ENCODE measurements around the gene AATK.

DNA sequence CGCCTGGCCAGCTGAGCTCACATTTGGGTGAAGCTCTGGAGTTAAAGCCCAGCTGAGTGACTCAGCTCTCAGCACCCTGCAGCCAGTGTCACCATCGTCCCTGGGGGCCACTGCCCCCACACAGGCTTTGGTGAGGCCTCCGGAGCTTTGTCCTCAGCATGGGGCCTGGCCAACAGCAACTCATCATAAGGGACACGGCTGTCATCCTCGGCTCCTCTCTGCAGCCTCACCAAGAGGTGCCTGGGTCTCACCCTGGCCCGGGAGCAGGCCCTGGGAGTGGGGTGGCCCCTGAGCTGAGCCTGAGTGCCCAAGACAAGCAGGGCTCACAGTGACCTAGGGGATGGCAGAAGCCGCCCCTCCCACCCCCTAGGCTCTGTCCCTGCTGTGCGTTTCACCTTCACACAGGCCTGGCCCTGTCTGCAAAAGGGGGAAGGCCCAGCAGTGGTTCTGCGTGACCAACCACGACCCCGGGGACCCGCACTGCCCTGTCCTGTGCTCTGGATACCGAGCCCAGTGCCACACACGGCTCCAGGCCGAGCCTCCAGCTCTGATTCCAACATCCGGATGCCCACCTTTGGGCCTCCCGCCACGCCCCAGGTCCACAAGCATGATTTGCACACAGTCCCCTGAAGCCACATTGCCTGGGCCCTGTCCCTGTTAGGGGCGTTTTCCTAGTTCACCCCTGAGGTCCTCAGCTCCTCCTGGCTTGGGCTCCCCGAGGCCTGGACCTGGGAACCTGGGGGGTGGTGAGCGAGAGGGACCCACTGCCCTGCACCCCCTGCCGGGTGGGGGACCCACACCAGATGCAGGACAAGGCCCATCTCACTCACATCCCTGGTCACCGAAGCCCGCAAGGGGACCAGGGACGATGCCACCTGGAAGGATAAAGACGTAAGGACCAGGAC lies 21.8 kb upstream of the AATK start:
- TF ChIP-seq, protein P1, sequence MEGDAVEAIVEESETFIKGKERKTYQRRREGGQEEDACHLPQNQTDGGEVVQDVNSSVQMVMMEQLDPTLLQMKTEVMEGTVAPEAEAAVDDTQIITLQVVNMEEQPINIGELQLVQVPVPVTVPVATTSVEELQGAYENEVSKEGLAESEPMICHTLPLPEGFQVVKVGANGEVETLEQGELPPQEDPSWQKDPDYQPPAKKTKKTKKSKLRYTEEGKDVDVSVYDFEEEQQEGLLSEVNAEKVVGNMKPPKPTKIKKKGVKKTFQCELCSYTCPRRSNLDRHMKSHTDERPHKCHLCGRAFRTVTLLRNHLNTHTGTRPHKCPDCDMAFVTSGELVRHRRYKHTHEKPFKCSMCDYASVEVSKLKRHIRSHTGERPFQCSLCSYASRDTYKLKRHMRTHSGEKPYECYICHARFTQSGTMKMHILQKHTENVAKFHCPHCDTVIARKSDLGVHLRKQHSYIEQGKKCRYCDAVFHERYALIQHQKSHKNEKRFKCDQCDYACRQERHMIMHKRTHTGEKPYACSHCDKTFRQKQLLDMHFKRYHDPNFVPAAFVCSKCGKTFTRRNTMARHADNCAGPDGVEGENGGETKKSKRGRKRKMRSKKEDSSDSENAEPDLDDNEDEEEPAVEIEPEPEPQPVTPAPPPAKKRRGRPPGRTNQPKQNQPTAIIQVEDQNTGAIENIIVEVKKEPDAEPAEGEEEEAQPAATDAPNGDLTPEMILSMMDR (conservative IDR thresholded peaks at IDR 0.05 in 1 of 2, IDR thresholded peaks at IDR 0.05 in 1 of 2; ENCODE audit: extremely low read depth in 1 of 2, insufficient read depth in 1 of 2, low read depth in 1 of 2, low read length in 2 of 2), result no peak
- TF ChIP-seq EZH2 (IDR thresholded peaks at IDR 0.05; ENCODE audit: borderline replicate concordance, low read length), result no peak
